Measurements from ENCODE around the gene ITLN2. TPM values are rescaled to one million over a fixed set of nuclear protein-coding genes. Genes with fewer than 3 reads are reported as not detected.
"Not testable (repeated sequence)": the region's sequence is repeated elsewhere in the genome, so short reads cannot be mapped to it uniquely, and the experiment has no call there.

The ITLN2 gene
- total RNA-seq, 4 donors from 2014 or later: not detected

DNA sequence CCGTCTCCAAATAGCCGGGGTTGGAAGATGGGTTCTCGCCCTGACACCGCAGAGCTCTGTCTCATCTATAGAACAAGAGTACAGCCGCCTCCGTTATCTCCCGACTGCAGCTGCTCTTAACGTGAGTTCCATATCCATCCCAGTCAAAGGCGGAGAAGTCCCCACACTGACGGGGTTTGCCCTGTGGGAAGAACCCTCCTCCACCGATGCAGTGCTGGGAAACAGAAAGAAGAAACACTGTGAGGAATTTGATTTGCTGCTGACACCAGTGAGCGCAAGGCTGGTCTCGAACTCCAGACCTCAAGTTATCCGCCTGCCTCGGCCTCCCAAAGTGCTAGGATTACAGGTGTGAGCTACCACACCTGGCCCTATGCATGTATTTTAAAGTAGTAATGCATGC lies 9.5 kb downstream of the ITLN2 start:
- Histone ChIP-seq H3K4me3 (no peak overlapping the region), H3K9me3 (peaks cover 0 to 14% (median 0%) of the 10 kb centered on the region in 4 donors), H3K36me3 (no peaks in the 10 kb centered on the region), H3K27ac (no peak overlapping the region), H3K4me1 (no peaks in the 10 kb centered on the region), H3K27me3 (no peaks in the 10 kb centered on the region)
- 87 to 88% methylated on average over 15 of the region's 15 CpGs for WGBS, 2 donors
- DNase-seq (ENCODE audit: low spot score in 2 of 2): no peak
- TF ChIP-seq EP300 (IDR thresholded peaks at IDR 0.05) (no peak), POLR2A (IDR thresholded peaks at IDR 0.05) (no peak)
- TF ChIP-seq, protein P1, sequence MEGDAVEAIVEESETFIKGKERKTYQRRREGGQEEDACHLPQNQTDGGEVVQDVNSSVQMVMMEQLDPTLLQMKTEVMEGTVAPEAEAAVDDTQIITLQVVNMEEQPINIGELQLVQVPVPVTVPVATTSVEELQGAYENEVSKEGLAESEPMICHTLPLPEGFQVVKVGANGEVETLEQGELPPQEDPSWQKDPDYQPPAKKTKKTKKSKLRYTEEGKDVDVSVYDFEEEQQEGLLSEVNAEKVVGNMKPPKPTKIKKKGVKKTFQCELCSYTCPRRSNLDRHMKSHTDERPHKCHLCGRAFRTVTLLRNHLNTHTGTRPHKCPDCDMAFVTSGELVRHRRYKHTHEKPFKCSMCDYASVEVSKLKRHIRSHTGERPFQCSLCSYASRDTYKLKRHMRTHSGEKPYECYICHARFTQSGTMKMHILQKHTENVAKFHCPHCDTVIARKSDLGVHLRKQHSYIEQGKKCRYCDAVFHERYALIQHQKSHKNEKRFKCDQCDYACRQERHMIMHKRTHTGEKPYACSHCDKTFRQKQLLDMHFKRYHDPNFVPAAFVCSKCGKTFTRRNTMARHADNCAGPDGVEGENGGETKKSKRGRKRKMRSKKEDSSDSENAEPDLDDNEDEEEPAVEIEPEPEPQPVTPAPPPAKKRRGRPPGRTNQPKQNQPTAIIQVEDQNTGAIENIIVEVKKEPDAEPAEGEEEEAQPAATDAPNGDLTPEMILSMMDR (IDR thresholded peaks at IDR 0.05): no peak

DNA sequence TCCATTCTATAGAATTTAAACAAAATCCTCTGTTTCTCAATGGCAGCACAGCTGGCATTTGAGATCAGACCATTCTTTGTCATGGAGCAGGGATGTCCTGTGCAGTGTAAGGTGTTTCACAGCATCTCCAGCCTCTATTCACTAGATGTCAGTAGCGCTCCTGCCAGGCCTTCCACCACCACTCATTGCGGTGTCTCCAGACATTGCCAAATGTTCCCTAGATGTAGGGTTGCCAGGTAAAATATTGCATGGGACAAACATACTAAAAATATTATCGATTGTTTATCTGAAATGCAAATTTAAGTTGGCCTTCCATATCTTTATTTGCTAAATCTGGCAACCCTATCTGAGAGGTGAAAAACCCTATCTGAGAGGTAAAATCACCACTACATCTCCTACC lies 11.7 kb downstream of the ITLN2 start:
- Histone ChIP-seq H3K27ac (no peak overlapping the region), H3K9me3 (peaks cover 0 to 14% (median 0%) of the 10 kb centered on the region in 4 donors), H3K4me1 (no peaks in the 10 kb centered on the region), H3K27me3 (no peaks in the 10 kb centered on the region), H3K4me3 (no peak overlapping the region), H3K36me3 (no peaks in the 10 kb centered on the region)
- DNase-seq (ENCODE audit: low spot score in 2 of 2): no peak
- no peak for TF ChIP-seq POLR2A (IDR thresholded peaks at IDR 0.05)
- TF ChIP-seq, protein P1 (IDR thresholded peaks at IDR 0.05): no peak
- TF ChIP-seq EP300 (IDR thresholded peaks at IDR 0.05): no peak
- 92 to 98% methylated on average over 3 of the region's 3 CpGs for WGBS, 2 donors

DNA sequence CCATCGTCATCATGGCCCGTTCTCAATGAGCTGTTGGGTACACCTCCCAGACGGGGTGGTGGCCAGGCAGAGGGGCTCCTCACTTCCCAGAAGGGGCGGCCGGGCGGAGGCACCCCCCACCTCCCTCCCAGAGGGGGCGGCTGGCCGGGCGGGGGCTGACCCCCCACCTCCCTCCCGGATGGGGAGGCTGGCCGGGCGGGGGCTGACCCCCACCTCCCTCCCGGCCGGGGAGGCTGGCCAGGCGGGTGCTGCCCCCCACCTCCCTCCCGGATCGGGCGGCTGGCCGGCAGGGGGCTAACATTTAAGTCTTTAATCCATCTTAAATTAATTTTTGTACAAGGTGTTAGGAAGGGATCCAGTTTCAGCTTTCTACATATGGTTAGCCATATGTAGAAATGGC lies 17.9 kb downstream of the ITLN2 start:
- WGBS, 2 donors: 87 to 95% methylated on average over 15 to 19 of the region's 19 CpGs
- not testable (repeated sequence) for H3K27me3 ChIP-seq; H3K4me3 ChIP-seq; H3K36me3 ChIP-seq; DNase-seq (ENCODE audit: low spot score in 2 of 2); H3K27ac ChIP-seq; H3K4me1 ChIP-seq
- H3K9me3 ChIP-seq: peaks cover 0 to 26% (median 0%) of the 10 kb centered on the region in 4 donors

DNA sequence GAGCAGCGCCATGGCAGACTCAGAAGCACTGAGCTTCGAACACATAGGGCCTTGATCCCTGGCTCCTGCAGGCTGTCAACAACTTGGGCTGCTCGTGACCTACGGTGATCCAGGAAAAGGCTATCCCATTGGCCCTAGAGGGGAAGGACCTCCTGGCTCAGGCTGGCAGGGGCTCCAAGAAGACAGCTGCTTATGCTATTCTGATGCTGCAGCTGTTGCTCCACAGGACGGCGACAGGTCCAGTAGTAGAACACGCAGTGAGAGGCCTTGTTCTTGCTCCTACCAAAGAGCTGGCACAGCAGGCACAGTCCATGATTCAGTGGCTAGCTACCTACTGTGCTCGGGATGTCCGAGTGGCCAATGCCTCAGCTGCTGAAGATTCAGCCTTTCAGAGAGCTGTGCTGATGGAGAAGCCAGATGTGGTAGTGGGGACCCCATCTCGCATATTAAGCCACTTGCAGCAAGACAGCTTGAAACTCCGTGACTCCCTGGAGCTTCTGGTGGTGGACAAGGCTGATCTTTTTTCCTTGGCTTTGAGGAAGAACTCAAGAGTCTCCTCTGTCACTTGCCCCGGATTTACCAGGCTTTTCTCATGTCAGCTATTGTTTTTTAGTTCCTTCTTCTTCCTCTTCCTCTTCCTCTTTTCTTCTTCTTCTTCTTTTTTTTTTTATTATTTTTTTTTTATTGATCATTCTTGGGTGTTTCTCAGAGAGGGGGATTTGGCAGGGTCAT lies 18.9 kb downstream of the ITLN2 start:
- no peak for TF ChIP-seq EP300 (IDR thresholded peaks at IDR 0.05)
- TF ChIP-seq, protein P1 (IDR thresholded peaks at IDR 0.05): no peak
- no peak for TF ChIP-seq POLR2A (IDR thresholded peaks at IDR 0.05)
- Histone ChIP-seq H3K9me3 (peaks cover 0 to 17% (median 0%) of the 10 kb centered on the region in 4 donors), H3K4me3 (no peak overlapping the region), H3K27ac (no peak overlapping the region), H3K27me3 (no peaks in the 10 kb centered on the region), H3K36me3 (no peaks in the 10 kb centered on the region), H3K4me1 (no peaks in the 10 kb centered on the region)
- 76 to 78% methylated on average over 11 to 12 of the region's 12 CpGs for WGBS, 2 donors
- no peak for DNase-seq (ENCODE audit: low spot score in 2 of 2)

DNA sequence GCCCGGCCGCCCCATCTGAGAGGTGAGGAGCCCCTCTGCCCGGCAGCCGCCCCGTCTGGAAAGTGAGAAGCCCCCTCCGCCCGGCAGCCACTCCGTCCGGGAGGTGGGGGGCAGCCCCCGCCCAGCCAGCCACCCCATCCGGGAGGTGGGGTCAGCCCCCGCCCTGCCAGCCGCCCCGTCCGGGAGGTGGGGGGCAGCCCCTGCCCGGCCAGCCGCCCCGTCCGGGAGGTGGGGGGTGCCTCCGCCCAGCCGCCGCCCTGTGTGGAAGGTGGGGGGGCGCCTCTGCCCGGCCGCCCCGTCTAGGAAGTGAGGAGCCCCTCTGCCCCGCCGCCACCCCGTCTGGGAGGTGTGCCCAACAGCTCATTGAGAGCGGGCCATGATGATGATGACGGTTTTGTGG lies 21.3 kb downstream of the ITLN2 start:
- not testable (repeated sequence) for H3K27ac ChIP-seq; H3K36me3 ChIP-seq; H3K4me1 ChIP-seq; DNase-seq (ENCODE audit: low spot score in 2 of 2); H3K4me3 ChIP-seq; H3K27me3 ChIP-seq
- H3K9me3 ChIP-seq: peaks cover 0 to 17% (median 0%) of the 10 kb centered on the region in 4 donors
- WGBS, 2 donors: 89 to 91% methylated on average over 11 to 13 of the region's 31 CpGs

DNA sequence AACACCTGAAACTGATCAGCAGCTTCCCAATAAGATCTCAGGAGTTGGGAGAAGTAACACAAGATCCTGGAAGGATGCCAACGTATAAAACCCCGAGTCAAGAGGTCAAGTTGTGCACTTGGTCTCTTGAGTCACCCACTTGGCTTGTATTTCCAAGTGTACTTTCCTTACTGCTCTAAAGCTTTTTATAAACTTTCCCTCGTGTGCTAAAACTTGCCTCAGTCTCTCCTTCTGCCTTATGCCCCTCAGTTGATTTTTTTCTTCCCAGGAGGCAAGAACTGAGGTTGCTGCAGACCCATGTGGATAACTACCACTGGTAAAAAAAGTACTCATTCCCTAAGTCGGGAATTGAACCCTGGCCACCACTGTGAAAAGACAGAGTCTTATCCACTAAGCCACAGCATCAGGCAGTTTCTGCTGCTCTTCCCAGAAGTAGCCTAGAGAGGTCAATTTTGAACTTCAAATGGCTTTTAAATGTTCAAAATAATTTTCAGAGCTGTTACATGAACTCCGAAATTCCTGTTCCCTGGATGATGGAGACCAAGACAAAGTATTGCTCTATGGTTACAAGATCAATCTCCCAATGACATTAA lies 28.9 kb downstream of the ITLN2 start:
- no peaks in the 10 kb centered on the region for H3K4me1 ChIP-seq
- H3K9me3 ChIP-seq: peaks cover 0 to 20% (median 0%) of the 10 kb centered on the region in 4 donors
- H3K36me3 ChIP-seq: no peaks in the 10 kb centered on the region
- no peak for DNase-seq (ENCODE audit: low spot score in 2 of 2)
- H3K27ac ChIP-seq: no peak overlapping the region
- no peak for TF ChIP-seq EP300 (IDR thresholded peaks at IDR 0.05)
- WGBS, 2 donors: 56 to 64% methylated on average over 5 of the region's 5 CpGs
- H3K27me3 ChIP-seq: no peaks in the 10 kb centered on the region
- no peak overlapping the region for H3K4me3 ChIP-seq

Data from tibial nerve (tissue), 4 donors.